PC-3 (cell line): Measurements from ENCODE around the gene GALNT10. TPM values are rescaled to one million over a fixed set of nuclear protein-coding genes. Genes with fewer than 3 reads are reported as not detected.
A peak's percentile ranks its signal among the peaks of the same experiment; 100 is the strongest.

Experiments
- ATAC-seq: fragments of 200-7000 bp; cut with Tn5 transposase; 2 replicates; pipeline ENCODE4 v1.9.1; 2020; ENCODE audit warnings: mild to moderate bottlenecking, moderate library complexity
- BruUV-seq: library from RNA; stranded (reverse); fragments of 400-500 nt; replicated peaks from 2 replicates; lab custom pipeline; 2021; lab: Mats Ljungman, UMichigan
- CTCF ChIA-PET: fragments of 300-600 bp; sonication (Branson Sonifier 250); formaldehyde crosslinking; loops from one replicate; lab custom pipeline; 2022; ENCODE audit warnings: antibody characterized with exemption; lab: Charles Lee
- POLR2A ChIA-PET: fragments of 300-600 bp; sonication (Branson Sonifier 250); formaldehyde crosslinking; loops from one replicate; lab custom pipeline; 2022; ENCODE audit warnings: antibody characterized with exemption; ENCODE audit not compliant: unreplicated experiment; lab: Charles Lee
- DNase-seq: peaks from one replicate; pipeline ENCODE4 v3.0.0-alpha.2; 2015
- H2AFZ ChIP-seq: fragments of 300-600 bp; sonication (generic); 2 replicates; pipeline ENCODE4 v1.6.0; 2016; ENCODE audit warnings: antibody characterized with exemption, low read length
- H3F3A ChIP-seq: fragments of 300-600 bp; sonication (generic); one replicate; pipeline ENCODE4 v1.6.0; 2017; ENCODE audit warnings: antibody characterized with exemption, low read length, control low read depth, mild to moderate bottlenecking; ENCODE audit not compliant: unreplicated experiment
- H3K27ac ChIP-seq: fragments of 300-600 bp; sonication (generic); 2 replicates; pipeline ENCODE4 v1.5.1; 2016; ENCODE audit warnings: mild to moderate bottlenecking, low read length
- H3K27me3 ChIP-seq: fragments of 300-600 bp; sonication (generic); 2 replicates; pipeline ENCODE4 v1.6.1; 2016; ENCODE audit warnings: low read length, mixed read lengths
- H3K36me3 ChIP-seq: fragments of 300-600 bp; sonication (generic); 2 replicates; pipeline ENCODE4 v1.6.1; 2016; ENCODE audit warnings: low read depth, mixed run types, low read length, mixed read lengths
- H3K4me1 ChIP-seq: fragments of 300-600 bp; sonication (generic); 2 replicates; pipeline ENCODE4 v1.5.1; 2016; ENCODE audit warnings: low read length; ENCODE audit not compliant: insufficient read depth
- H3K4me2 ChIP-seq: fragments of 300-600 bp; sonication (generic); 2 replicates; pipeline ENCODE4 v1.6.0; 2016; ENCODE audit warnings: low read length
- H3K4me3 ChIP-seq: fragments of 300-600 bp; sonication (generic); 2 replicates; pipeline ENCODE4 v1.5.1; 2016; ENCODE audit warnings: mild to moderate bottlenecking, low read length, mixed read lengths
- H3K79me2 ChIP-seq: fragments of 300-600 bp; sonication (generic); 2 replicates; pipeline ENCODE4 v1.6.1; 2017; ENCODE audit warnings: low read length, mixed read lengths
- H3K9ac ChIP-seq: fragments of 300-600 bp; sonication (generic); 2 replicates; pipeline ENCODE4 v1.6.0; 2016; ENCODE audit warnings: mild to moderate bottlenecking, low read length
- H3K9me2 ChIP-seq: fragments of 300-600 bp; sonication (generic); replicated peaks from 2 replicates; pipeline ENCODE4 v1.6.1; 2016; ENCODE audit warnings: mixed run types, low read length, mixed read lengths
- H3K9me3 ChIP-seq: fragments of 300-600 bp; sonication (generic); 2 replicates; pipeline ENCODE4 v1.6.1; 2016; ENCODE audit warnings: low read length, mixed read lengths
- H4K20me1 ChIP-seq: fragments of 300-600 bp; sonication (generic); 2 replicates; pipeline ENCODE4 v1.6.1; 2016; ENCODE audit warnings: low read length, mixed read lengths
- CTCF ChIP-seq: fragments of 300-600 bp; sonication (generic); conservative IDR thresholded peaks from 2 replicates; pipeline ENCODE4 v1.5.1; 2017; ENCODE audit warnings: antibody characterized with exemption, low read depth, mild to moderate bottlenecking, low read length
- EZH2 ChIP-seq: fragments of 300-600 bp; sonication (generic); IDR thresholded peaks from one replicate; pipeline ENCODE4 v1.6.1; 2017; ENCODE audit warnings: antibody characterized with exemption, mild to moderate bottlenecking, low read length; ENCODE audit not compliant: unreplicated experiment
- EZH2phosphoT487 ChIP-seq: fragments of 300-600 bp; sonication (generic); IDR thresholded peaks from 2 replicates; pipeline ENCODE4 v1.6.1; 2018; ENCODE audit warnings: mild to moderate bottlenecking, antibody characterized with exemption, low read length, borderline replicate concordance
- intact Hi-C: fragments of 100-400 bp; cut with micrococcal nuclease; formaldehyde crosslinking; loops from 2 replicates; pipeline ENCODE4 v1.9.0; 2023
- total RNA-seq: library from RNA; depleted of rRNA; stranded (reverse); fragments of >200 nt; gene quantifications from 2 replicates; pipeline ENCODE4 v1.2.3, GENCODE V29; 2014

The GALNT10 gene
- total RNA-seq, 1 experiment from 2014 or later, result 46.2 TPM

- Histone ChIP-seq H3F3A (no peaks in the 10 kb centered on the region), H3K4me3 (no peak overlapping the region), H3K9me2 (no peaks in the 10 kb centered on the region), H3K79me2 (no peaks in the 10 kb centered on the region), H2AFZ (peak overlapping the region; percentile 25; the same call in 1 of the 2 replicates), H3K27me3 (no peaks in the 10 kb centered on the region), H4K20me1 (no peaks in the 10 kb centered on the region), H3K9me3 (no peaks in the 10 kb centered on the region), H3K9ac (no peak overlapping the region), H3K4me2 (peak overlapping the region; percentile 35), H3K36me3 (no peaks in the 10 kb centered on the region), H3K4me1 (peaks cover 22% of the 10 kb centered on the region), H3K27ac (no peak overlapping the region)
- ATAC-seq, result peak; percentile 64
- intact Hi-C loops, result loop anchor here (1.0 to 5.0 kb wide), 4 partner anchors 53 to 225 kb away; no protein-coding TSS in a partner anchor
- BruUV-seq, result no TSS peak
- POLR2A ChIA-PET, result no interaction called here
- TF ChIP-seq EZH2phosphoT487, result no peak
- peak; percentile 78 for TF ChIP-seq CTCF
- CTCF ChIA-PET, result interaction anchor here (0.7 to 1.5 kb wide), 3 partner anchors 17 to 197 kb away, joined by 3 to 10 read pairs (median 4); no protein-coding TSS in a partner anchor
- peak; percentile 71 for DNase-seq
These were observed 10.5 kb upstream of the GALNT10 start for GRCh38 chr5:154179846-154180710.

GRCh38 chr5:154181161-154181560, 9.4 kb upstream of the GALNT10 start:
- Histone ChIP-seq H3K4me1 (peaks cover 22% of the 10 kb centered on the region), H4K20me1 (no peaks in the 10 kb centered on the region), H3K9ac (no peak overlapping the region), H3K4me3 (no peak overlapping the region), H2AFZ (no peak overlapping the region), H3K27ac (no peak overlapping the region), H3K9me3 (no peaks in the 10 kb centered on the region), H3K4me2 (no peak overlapping the region), H3K79me2 (no peaks in the 10 kb centered on the region), H3F3A (no peaks in the 10 kb centered on the region), H3K9me2 (no peaks in the 10 kb centered on the region), H3K27me3 (no peaks in the 10 kb centered on the region), H3K36me3 (no peaks in the 10 kb centered on the region)
- ChIA-PET POLR2A (no interaction called here), CTCF (interaction anchor here (0.6 kb wide), 1 partner anchor 178 kb away, joined by 8 read pairs; no protein-coding TSS in a partner anchor)
- no peak for ATAC-seq
- no TSS peak for BruUV-seq
- TF ChIP-seq EZH2phosphoT487, result no peak
- DNase-seq, result no peak
- intact Hi-C loops, result no loop called here

- H3K9me2 ChIP-seq, result no peaks in the 10 kb centered on the region
- POLR2A ChIA-PET, result no interaction called here
- ATAC-seq (no peak), DNase-seq (no peak)
- intact Hi-C loops, result no loop called here
- TF ChIP-seq EZH2 (no peak), EZH2phosphoT487 (no peak), CTCF (no peak)
- H3K4me1 ChIP-seq, result peaks cover 34% of the 10 kb centered on the region
- no peaks in the 10 kb centered on the region for H3K27me3 ChIP-seq
- H3F3A ChIP-seq, result no peaks in the 10 kb centered on the region
- BruUV-seq, result TSS peak; percentile 42
- H3K27ac ChIP-seq, result no peak overlapping the region
- peak overlapping the region; percentile 92 for H2AFZ ChIP-seq
- peaks cover 37% of the 10 kb centered on the region for H3K79me2 ChIP-seq
- H3K9me3 ChIP-seq, result no peaks in the 10 kb centered on the region
- no peaks in the 10 kb centered on the region for H3K36me3 ChIP-seq
- peak overlapping the region; percentile 97 for H3K4me2 ChIP-seq
- H4K20me1 ChIP-seq, result peaks cover 7% of the 10 kb centered on the region; the same call in 1 of the 2 replicates
- peak overlapping the region; percentile 92 for H3K4me3 ChIP-seq
- no peak overlapping the region for H3K9ac ChIP-seq
- CTCF ChIA-PET, result interaction anchor here (0.6 to 1.1 kb wide), 2 partner anchors 11 to 117 kb away, joined by 4 to 5 read pairs; no protein-coding TSS in a partner anchor
These were observed 1.2 kb upstream of the GALNT10 start for GRCh38 chr5:154189256-154189818.
